Measurements from ENCODE around the gene ME3.
A peak's percentile ranks its signal among the peaks of the same experiment; 100 is the strongest.

ME3 gene

GRCh38 chr11:86537541-86538222, 134.7 kb downstream of the ME3 start:
- TF ChIP-seq SIN3A (IDR thresholded peaks at IDR 0.05; ENCODE audit: borderline replicate concordance, insufficient read depth, low read length) (no peak), FOXP2 (optimal IDR thresholded peaks at IDR 0.05; ENCODE audit: borderline replicate concordance, extremely low read depth, extremely low read length, insufficient read depth) (no peak), REST (IDR thresholded peaks at IDR 0.05; ENCODE audit: insufficient read depth in 1 of 2, low read depth in 2 of 2, low read length in 2 of 2) (no peak), TAF1 (IDR thresholded peaks at IDR 0.05; ENCODE audit: borderline replicate concordance, insufficient read depth, low read length) (no peak), POLR2AphosphoS5 (IDR thresholded peaks at IDR 0.05; ENCODE audit: low read depth, low read length) (no peak)

GRCh38 chr11:86535773-86536172, 136.6 kb downstream of the ME3 start:
- TF ChIP-seq REST (IDR thresholded peaks at IDR 0.05; ENCODE audit: insufficient read depth in 1 of 2, low read depth in 2 of 2, low read length in 2 of 2) (no peak), SIN3A (IDR thresholded peaks at IDR 0.05; ENCODE audit: borderline replicate concordance, insufficient read depth, low read length) (no peak), FOXP2 (optimal IDR thresholded peaks at IDR 0.05; ENCODE audit: borderline replicate concordance, extremely low read depth, extremely low read length, insufficient read depth) (no peak), TAF1 (IDR thresholded peaks at IDR 0.05; ENCODE audit: borderline replicate concordance, insufficient read depth, low read length) (no peak), POLR2AphosphoS5 (IDR thresholded peaks at IDR 0.05; ENCODE audit: low read depth, low read length) (no peak)

- TF ChIP-seq TAF1 (IDR thresholded peaks at IDR 0.05; ENCODE audit: borderline replicate concordance, insufficient read depth, low read length) (no peak), REST (IDR thresholded peaks at IDR 0.05; ENCODE audit: insufficient read depth in 1 of 2, low read depth in 2 of 2, low read length in 2 of 2) (no peak), POLR2AphosphoS5 (IDR thresholded peaks at IDR 0.05; ENCODE audit: low read depth, low read length) (no peak), SIN3A (IDR thresholded peaks at IDR 0.05; ENCODE audit: borderline replicate concordance, insufficient read depth, low read length) (no peak), FOXP2 (optimal IDR thresholded peaks at IDR 0.05; ENCODE audit: borderline replicate concordance, extremely low read depth, extremely low read length, insufficient read depth) (no peak)
Observed at GRCh38 chr11:86524620-86525352, 147.6 kb downstream of the ME3 start.

GRCh38 chr11:86523738-86524619, 148.4 kb downstream of the ME3 start:
- TF ChIP-seq FOXP2 (optimal IDR thresholded peaks at IDR 0.05; ENCODE audit: borderline replicate concordance, extremely low read depth, extremely low read length, insufficient read depth), result no peak
- no peak; the same call in 1 of the 2 replicates for TF ChIP-seq POLR2AphosphoS5 (IDR thresholded peaks at IDR 0.05; ENCODE audit: low read depth, low read length)
- peak; percentile 63; the same call in 1 of the 2 replicates for TF ChIP-seq TAF1 (IDR thresholded peaks at IDR 0.05; ENCODE audit: borderline replicate concordance, insufficient read depth, low read length)
- TF ChIP-seq REST (IDR thresholded peaks at IDR 0.05; ENCODE audit: insufficient read depth in 1 of 2, low read depth in 2 of 2, low read length in 2 of 2), result peak in 1 of 2 experiments; percentile 13; a peak in 1 of 4 replicates
- peak; percentile 66; the same call in 1 of the 2 replicates for TF ChIP-seq SIN3A (IDR thresholded peaks at IDR 0.05; ENCODE audit: borderline replicate concordance, insufficient read depth, low read length)

Data from PFSK-1 (cell line).